G401.6 (cell line): ENCODE results near the gene TACO1.

Experiments
- FAIRE-seq: peaks from 2 replicates; lab custom pipeline; 2012; peaks lifted over from hg19 to GRCh38; lab: Jason Lieb, UNC

Gene TACO1

DNA sequence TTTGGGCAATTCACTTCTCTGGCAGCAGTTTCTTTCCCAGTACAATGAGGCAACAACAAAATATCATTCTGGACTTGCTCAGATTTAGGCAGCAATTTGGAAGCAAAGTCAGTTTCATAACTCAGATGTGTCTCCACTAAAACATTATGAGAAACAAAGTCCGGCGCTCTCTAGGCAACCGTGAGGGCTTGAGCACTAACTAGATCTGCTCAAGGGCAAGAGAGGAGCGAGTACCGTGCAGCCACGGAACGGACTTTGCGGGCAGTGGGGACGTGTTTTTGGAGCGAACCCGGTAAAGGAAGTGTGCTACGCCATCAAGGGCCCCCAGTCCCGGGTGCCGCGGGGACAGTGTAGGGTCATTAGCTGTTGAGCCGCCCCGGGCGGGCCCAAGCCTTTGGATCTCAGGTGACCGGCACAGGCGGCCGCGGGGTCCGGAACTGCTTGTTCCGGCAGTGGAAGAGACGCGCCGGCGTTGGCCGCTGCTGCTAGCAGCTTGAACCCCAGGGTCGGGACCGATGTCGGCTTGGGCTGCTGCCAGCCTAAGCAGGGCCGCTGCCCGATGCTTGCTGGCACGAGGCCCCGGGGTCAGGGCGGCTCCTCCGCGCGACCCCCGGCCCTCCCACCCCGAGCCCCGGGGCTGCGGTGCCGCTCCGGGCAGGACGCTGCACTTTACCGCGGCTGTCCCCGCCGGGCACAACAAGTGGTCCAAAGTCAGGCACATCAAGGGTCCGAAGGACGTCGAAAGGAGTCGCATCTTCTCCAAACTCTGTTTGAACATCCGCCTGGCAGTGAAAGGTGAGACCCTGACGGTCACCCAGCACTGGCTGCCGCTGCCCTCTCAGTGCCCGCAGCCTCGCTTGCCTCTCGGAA, at the start of gene TACO1:
TSS of gene TACO1 (plus strand) at position 327 of the 870 bp plus-strand sequence. CDS start at position 516, 189 bp downstream.
- no peak for FAIRE-seq

DNA sequence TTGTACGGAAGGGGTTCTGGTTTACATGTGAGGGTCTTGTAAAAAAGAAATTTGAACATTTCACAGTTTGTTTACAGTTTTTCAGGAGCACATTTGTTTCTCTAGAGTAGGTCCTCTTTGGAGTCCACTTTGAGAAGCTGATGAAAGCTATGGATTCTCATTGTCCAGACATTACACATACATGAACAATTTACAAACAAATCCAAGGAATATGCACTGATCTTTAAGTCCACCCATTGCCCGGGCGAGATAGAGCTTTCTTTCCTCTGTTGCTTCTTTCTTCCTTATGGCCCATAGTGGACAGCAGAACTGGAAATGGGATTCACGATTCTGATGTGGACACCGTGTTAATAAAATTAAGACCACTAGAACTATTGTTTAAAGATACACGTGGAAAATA, 48.5 kb upstream of the TACO1 start:
- FAIRE-seq, result no peak

- no peak for FAIRE-seq
These were observed 45.1 kb upstream of the TACO1 start for GRCh38 chr17:63555500-63556156.

DNA sequence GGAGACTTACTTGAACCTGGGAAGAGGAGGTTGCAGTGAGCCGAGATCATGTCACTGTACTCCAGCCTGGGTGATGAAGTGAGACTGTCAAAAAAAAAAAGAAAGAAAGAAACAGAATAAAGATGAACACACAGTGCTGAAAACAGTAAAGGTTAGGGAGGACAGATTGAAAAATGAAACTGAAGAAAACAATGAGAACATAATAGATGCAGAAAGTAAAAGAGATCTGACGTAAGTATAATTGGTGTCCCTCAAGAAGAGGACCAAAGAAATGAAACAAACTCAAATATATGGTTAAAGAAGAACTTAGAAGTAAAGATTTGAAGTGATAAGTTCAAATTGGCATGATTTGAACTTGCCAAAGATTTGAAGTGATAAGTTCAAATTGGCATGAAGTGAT, 43.3 kb upstream of the TACO1 start:
- no peak for FAIRE-seq

DNA sequence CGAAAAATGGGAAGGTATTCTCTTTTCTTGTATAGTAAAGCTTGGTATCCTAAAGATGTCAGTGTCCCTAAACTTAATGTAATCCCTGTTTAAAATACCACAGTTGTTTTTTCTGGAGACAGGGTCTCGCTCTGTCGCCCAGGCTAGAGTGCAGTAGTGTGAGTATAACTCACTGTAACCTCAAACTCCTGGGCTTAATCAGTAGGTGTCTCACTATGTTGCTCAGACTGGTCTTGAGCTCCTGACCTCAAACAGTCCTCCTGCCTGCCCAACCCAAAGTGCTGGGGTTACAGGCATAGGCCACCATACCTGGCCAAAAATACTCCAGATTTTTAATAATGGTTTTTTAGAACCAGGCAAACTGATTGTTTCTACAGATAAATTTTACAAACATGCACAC, 42.3 kb upstream of the TACO1 start:
- no peak for FAIRE-seq

DNA sequence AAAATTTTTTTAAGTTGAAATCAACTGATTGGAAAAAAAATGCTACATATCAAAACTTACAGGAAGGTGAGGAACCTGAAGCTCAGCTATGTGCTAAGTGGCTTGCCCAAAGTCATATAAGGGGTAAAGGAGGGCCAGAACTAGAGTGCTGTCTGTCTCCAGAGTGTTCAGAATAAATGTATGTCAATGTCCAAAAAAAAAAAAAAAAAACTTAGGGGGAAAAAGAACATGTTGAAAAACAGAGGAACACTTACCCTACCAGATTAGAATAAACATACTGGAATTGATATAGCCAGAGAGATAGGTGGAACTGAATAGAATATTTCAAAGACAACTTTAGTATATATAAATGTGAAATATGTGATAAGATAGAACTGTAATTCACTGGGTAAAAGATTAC, 38.9 kb upstream of the TACO1 start:
- FAIRE-seq, result no peak

GRCh38 chr17:63563339-63563738, 37.4 kb upstream of the TACO1 start:
- FAIRE-seq, result no peak

DNA sequence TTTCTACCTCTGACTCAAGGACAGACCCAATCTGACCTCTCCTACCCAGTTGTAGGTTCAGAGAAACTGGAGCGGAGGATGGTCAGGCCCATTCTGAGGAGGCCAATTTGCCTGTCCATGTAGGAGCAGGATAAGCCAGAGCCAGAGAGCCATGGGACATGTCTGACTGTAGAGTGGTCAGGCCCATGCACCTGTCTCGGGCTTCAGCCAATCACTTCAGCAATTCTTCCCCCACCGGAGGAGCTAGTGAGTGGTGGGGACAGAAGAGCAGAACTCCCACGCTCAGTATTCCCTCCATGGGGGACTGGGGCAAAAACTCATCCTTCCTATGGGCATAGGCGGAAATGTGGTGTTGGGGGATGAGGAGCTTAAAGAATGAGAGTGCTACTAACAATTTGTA, 36.1 kb upstream of the TACO1 start:
- no peak for FAIRE-seq

DNA sequence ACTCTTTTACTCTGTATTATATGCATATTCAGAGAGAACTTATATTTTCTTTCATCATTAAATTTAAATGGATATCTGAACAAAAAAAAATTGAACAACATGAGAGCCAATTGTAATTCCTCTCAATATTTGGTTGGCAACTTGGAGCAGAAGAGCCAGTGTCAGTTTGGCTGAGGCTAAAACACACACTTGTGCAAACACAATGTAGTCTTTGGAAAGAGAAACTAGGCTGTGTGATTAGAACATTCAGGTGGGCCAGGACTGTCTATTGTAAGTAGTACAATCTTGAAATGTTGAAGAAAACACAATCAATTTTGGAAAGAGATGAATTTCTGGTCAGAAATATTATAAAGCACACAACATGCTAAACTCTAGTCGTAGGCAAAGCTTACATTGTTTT, 33.5 kb upstream of the TACO1 start:
- FAIRE-seq, result no peak

DNA sequence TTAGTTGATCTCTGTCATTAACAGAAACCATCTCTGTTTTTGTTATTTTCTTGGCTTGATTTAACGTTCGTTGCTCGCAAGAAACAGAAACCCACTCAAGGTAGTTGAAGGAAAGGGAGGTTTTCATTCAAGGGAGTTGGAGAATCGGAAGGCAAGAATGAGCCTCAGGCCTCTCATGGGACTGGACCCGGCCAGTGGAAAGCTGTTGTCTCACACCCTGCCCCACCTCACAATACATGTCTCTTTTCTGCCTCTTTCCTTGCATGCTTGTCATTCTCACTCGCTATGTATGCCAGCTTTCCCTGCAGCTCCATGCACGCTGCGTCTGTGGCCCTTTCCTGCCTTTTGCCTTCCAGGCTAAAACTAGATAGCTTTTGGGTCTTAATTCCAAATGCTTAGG, 32.1 kb upstream of the TACO1 start:
- FAIRE-seq, result no peak

DNA sequence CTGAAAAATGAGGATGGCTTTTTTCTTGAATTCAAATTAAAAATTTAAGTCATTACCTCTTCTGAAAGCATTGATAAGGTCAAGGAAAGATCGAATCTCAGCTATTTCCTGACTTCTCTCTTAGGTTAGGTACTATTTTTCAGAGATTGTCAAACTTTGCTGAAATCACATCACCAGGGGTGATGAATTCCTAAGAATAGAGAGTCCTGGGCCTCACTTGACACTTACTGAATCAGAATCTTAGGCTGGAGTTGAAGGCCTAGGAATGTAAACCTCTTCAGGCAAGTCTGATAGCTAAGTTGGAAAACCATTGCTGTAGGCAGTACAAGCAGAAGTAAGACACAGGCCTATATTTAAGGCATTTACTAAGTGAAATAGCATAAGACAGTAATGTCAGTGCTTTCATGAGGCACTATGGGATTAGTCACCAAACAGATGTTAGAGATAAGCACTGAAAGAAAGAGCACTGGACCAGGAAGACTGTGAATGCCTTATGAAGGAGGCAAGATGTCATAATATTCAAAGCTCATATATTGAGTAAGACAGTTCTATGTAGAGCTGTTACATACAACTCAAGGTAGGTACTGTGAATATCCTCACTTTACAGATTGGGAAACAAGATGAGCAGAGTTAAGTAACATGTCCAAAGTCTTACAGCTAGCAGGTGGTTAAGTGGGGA, 28.9 kb upstream of the TACO1 start:
- FAIRE-seq, result no peak

- FAIRE-seq, result no peak
These were observed 27.1 kb upstream of the TACO1 start for GRCh38 chr17:63573634-63574033.

GRCh38 chr17:63578027-63578768, 22.5 kb upstream of the TACO1 start:
- no peak for FAIRE-seq

GRCh38 chr17:63578769-63579111, 22.0 kb upstream of the TACO1 start:
- FAIRE-seq, result no peak

DNA sequence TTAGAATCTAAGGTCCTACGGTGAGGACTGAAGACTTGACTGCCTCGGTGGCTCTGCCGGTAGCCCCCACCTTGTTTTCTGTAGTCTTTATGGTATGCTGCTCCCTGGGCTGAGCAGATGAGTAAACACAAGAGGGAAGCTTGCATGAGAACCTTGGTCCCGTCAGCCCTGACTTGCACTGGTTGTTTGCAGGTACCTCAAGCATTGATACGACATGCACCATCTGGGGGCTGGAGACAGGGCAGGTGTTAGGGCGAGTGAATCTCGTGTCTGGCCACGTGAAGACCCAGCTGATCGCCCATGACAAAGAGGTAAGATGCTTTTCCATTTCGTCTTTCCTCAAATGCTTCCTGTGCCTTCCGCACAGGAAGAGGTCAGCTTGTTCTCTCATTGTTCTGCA, 21.1 kb upstream of the TACO1 start:
- no peak for FAIRE-seq

DNA sequence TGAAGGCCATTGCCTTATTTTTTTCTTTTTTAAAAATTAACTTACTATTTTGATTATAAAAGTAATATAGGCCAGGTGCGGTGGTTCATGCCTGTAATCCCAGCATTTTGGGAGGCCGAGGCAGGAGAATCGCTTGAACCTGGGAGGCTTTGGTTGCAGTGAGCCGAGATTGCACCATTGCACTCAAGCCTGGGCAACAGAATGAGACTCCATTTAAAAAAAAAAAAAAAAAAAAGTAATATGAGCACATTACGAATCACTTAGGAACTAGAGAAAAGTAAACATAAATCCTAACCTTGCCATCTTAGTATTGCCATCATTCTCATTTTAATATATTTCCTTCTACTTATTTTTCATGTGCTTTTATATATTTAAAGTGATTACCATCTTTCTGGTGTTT, 12.9 kb upstream of the TACO1 start:
- FAIRE-seq, result no peak

GRCh38 chr17:63588797-63589196, 11.9 kb upstream of the TACO1 start:
- no peak for FAIRE-seq

- FAIRE-seq, result no peak
These were observed 11.0 kb upstream of the TACO1 start for GRCh38 chr17:63589646-63590045.

GRCh38 chr17:63592797-63593196, 7.9 kb upstream of the TACO1 start:
- no peak for FAIRE-seq

- no peak for FAIRE-seq
These were observed 5.6 kb upstream of the TACO1 start for GRCh38 chr17:63595132-63595531.

DNA sequence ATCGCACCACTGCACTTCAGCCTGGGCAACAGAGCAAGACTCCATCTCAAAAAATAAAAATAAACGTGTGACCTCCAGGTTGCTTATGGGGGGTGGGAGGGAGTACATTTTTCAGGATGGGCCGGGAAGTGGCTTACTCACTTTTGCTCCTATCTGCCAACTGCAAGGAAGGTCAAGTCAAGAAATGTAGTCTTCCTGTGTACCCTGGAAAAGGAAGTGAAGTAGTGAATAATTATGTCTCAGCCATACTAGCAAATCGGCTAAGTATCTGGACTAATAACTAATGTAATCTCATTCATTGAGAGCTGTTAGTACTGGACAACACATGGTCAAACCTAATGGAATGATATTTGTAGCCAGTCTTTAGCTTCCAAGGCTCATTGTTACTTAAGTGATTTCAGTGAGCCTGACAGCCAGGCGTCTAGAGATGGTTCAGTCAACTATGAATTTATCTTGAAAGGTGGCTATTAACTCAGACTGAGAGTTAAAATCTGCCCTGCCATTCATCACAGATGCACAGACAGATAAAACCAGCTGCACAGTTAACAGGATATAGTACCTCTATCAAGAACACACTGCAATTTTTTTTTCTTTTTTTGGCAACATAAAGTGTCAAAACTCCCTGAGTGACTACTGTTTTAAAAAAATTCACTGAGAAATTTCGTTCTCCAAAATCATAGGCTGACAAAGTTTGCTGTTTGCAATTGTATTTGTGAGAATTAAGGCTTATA, 3.7 kb upstream of the TACO1 start:
- FAIRE-seq, result no peak

DNA sequence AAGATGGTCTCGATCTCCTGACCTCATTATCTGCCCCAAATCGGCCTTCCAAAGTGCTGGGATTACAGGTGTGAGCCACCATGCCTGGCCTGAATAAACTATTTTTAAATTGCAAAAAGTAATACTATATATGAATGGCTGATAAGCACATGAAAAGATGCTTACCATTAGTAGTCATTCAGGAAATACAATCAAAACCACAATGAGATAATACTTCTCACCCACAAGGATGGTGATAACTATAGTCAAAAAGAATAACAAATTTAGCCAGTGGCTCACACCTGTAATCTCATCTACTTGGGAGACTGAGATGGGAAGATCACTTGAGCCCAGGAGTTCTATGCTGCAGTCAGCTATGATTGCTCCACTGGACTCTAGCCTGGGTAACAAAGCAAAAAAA, 2.4 kb upstream of the TACO1 start:
- no peak for FAIRE-seq
